Neural progenitor cell (in vitro differentiated cells): ENCODE measurements around the gene PANK2.

ENCODE experiments used
- EZH2 ChIP-seq: fragments of 200-600 bp; sonication (generic); IDR thresholded peaks from 2 replicates; pipeline ENCODE4 v1.6.1; 2017; ENCODE audit warnings: antibody characterized with exemption, mild to moderate bottlenecking, moderate library complexity
- EZH2phosphoT487 ChIP-seq: fragments of 200-600 bp; sonication (generic); IDR thresholded peaks from 2 replicates; pipeline ENCODE4 v1.6.1; 2017; ENCODE audit warnings: antibody characterized with exemption
- TF ChIP-seq, protein P1 (sequence below): fragments of 200-600 bp; sonication (generic); IDR thresholded peaks from 2 replicates; pipeline ENCODE4 v1.5.1; 2017; ENCODE audit warnings: antibody characterized with exemption, mild to moderate bottlenecking

DNA sequence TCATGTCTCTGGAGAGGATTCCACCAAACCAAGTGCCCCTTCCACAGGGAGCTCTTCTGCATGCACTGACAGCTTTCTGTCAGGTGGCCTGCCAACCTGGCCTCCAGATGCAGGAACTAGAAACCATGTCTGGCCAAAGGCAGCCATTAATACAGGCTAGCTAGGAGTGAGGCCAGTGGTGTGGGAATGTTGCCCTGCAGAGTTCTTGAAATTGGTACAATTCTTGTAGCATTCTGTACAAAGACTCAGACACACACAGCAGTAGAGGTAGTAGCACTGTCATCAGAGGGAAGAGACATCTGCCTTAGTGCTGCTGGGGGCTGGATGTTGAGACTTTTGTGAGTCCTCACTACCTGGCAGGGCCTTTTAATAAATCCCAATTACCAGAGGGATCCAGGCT is 77.4 kb downstream of the PANK2 start:
- TF ChIP-seq, protein P1, sequence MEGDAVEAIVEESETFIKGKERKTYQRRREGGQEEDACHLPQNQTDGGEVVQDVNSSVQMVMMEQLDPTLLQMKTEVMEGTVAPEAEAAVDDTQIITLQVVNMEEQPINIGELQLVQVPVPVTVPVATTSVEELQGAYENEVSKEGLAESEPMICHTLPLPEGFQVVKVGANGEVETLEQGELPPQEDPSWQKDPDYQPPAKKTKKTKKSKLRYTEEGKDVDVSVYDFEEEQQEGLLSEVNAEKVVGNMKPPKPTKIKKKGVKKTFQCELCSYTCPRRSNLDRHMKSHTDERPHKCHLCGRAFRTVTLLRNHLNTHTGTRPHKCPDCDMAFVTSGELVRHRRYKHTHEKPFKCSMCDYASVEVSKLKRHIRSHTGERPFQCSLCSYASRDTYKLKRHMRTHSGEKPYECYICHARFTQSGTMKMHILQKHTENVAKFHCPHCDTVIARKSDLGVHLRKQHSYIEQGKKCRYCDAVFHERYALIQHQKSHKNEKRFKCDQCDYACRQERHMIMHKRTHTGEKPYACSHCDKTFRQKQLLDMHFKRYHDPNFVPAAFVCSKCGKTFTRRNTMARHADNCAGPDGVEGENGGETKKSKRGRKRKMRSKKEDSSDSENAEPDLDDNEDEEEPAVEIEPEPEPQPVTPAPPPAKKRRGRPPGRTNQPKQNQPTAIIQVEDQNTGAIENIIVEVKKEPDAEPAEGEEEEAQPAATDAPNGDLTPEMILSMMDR: no peak
- no peak for TF ChIP-seq EZH2
- TF ChIP-seq EZH2phosphoT487: no peak
